ENCODE data around the gene PCP4L1.
"Not testable (repeated sequence)": the region's sequence is repeated elsewhere in the genome, so short reads cannot be mapped to it uniquely, and the experiment has no call there.

Gene PCP4L1

DNA sequence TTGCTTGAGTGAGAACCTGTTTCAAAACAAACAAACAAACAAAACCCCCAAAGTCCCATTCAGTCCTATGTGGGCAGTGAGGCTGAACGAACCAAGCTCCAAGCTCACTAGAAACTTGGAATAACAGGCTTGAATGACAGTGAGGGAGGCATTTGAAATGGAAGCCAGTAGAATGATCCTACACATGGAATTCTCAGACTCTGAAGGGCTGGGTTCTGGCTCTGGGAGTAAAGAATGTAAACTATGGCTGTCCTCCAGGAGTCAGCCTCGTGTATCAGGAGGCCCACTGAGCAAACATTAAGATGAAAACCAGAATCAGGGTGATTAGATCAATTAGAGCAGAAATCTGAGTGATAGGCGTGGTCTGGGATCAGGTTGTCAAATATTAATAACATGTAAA, 14.9 kb downstream of the PCP4L1 start:
- no peak for DNase-seq

DNA sequence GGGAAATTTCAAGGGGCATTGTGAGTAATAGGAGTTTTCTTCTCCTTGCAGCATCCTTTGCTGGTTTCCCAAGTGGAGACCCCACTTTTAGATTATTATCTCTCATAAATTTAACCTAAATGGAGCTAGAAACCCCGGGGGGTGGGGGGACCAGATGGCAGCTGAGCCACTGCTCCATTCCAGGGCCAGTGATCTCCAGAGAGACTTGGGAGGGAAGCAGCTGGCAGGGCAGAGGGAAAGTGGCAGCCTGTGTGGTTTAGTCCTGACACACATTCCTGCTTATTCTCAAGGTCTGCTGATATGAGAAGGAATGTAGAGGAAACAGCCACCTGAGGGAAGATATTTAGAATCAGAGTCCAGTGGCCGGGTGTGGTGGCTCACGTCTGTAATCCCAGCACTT, 16.3 kb downstream of the PCP4L1 start:
- no peak for DNase-seq

DNA sequence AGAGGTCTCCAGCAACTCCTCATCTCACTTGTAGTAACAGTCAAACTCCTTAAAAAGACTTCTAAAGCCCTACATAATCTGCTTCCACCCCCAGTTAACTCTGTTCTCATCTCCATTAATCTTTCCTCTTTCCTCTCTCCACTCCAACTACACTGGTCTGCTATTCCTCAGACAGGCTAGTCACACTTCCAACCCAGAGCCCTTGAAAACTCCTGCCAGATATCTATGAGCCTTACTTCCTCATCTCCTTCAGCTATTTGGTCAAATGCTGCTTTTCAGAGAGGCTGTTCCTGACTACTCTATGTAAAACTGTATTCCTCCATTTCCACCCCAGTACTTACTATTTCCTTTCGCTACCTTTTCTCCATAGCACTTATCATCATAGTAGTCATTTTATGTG, 24.4 kb downstream of the PCP4L1 start:
- no peak for DNase-seq

- no peak for DNase-seq
Measured at GRCh38 chr1:161285113-161285512, 26.6 kb downstream of the PCP4L1 start.

DNA sequence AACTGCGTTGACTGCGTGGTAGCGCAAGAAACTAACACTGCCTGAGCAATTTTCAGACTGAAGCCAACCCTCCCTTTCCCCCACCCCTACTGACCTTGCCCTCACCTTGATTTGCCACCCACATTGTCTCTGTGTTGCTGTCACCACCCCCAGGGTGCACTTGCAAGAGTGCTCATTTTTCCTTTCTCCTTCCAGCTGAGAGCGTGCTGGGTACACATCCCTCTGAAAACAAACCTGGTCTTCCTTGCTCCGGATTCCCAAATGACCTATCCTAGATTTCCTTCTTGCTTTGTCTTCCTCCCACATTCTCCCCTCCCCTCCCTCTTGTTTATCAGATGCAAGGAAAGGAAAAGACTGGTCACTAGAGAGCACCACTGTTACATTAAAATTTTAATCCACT, 27.0 kb downstream of the PCP4L1 start:
- no peak for DNase-seq

DNA sequence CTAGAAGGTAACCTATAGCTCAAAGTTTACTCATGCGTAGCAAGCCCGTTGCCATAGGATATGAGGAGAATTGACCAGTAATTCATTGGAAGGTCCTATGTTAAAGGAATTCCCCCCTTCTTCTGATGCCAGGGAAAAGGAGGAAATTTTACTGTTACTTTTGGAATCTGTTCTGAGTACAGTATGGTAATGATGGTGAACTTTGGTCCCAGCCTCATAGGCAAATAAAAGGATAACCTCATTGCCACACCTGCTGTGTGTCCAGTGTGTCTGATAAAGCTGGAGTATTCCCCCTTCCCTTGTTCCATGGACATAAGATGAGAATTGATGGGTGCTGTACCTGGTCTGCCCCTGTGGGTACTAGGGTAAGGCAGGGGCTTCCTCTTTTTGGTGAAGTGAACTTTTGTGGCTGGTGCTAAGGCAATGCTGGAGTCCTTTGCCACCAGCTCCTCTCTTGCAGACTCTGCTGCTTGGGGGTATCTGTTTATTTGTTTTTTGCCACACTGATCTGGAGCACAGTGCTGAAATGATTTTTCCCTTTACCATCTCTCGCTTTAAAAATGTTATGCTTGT, 29.0 kb downstream of the PCP4L1 start:
- DNase-seq: no peak

DNA sequence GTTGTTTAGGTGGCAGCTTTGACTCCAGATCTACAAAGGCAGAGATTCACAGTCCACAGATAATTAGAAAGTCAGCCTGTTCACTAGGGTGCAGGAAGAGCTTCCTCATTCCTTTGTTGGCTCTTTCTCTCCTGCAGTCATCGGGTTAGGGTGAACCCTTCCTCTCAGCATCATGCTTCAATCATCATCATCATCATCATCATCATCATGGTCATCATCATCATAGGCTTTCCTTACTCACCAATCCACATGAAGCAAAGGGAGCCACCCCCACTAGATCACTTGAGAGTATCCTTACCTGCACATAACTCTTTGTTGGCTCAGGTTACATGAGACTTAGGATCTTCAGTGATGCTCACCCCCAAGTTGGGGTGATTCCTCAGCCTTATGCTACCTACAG, 32.2 kb downstream of the PCP4L1 start:
- no peak for DNase-seq

DNA sequence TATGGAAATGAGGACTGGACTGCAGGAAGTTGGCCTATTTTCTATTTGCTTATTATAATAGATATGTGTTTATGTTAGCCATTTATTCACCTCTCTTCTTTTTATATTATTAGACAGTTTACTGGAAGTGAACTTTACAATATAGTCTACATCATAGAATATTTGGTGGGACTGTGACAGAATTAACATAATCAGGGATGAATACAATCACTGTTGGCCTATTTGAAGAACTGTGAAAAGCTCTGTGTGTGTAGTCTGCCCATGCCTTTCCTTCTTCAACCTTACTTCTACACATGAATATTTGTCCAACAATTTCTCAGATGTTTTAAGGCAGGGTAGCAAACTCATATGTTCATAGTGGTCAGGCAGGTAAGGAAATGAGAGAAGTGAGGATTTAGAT, 38.9 kb downstream of the PCP4L1 start:
- DNase-seq: no peak

- DNase-seq: no peak
Measured at GRCh38 chr1:161298116-161298515, 39.6 kb downstream of the PCP4L1 start.

GRCh38 chr1:161299347-161299746, 40.8 kb downstream of the PCP4L1 start:
- DNase-seq: no peak

- no peak for DNase-seq
Measured at GRCh38 chr1:161300478-161300877, 41.9 kb downstream of the PCP4L1 start.

DNA sequence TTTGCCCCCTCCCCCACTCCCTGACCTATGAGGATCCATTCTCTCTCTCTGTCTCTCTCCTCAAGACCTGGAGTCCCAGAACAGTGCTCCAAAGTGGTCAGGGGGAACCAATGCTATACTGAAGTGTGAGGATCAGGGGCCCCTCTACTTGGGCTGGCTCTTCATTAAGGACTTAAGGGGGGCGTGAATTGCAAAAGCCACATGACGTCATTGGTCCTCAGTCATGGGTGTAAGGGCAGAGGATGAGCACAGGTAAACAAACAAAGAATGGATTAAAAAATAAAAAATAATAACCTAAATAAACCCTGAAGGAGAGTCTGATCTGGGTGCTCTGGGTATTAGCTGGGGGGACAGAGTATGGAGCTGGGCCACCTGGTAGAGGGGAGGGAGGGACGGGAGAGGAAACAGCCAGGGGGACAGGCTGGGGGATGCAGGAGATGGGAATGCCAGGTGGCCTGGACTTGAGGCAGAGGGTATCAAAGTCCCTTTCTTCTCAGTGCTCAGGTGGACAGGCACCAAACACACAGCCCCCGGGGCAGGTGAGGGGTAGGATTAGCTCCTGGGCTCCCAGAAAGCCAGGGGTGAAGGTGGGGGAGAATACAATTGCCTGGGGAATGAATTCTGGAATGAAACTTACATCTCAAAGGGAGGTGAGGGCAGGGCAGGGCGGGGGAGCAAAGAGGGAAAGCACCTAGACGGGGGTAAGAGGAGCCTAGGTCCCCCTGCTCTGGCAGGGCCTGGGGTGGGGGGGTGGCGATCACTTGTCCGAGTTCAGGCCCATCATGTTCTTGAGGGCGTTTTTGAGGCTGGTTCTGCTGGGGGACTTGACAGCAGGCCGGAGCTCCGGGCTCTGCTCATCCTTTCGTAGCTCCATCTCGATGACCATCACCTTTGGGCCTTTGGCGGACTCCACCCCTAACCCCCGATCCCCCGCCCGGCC, 46.7 kb downstream of the PCP4L1 start:
- no peak for DNase-seq

DNA sequence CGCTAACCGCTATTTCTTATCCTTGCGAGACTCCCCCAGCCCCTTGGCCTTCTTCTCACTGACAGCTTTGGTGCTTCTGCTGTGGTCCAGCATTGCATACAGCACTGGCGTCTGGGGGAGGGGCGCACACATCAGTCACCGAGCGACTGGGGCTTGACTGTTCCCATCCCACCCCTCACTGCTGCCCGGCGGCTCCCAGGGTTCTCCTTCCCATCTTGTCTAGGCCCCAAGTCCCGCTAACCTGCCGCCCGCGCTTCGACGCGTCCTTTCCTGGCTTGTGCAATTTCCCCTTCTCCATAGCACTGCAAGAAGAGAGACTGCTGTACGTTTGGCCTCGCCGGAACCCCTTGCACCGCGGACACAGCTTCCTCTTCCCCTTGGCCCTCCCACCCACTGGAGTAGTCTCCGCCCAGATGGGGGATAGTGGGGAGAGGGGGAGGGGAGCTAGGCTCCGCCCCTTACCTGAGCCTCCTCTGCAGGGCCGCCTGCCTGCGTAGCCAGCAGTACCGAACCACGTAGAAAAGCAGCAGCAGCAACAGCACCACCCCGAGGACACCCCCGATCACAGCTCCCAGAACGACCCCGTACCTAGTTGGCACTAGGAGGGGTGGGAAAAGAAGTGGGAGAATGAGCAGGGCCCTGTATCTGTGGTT, 47.4 kb downstream of the PCP4L1 start:
- DNase-seq: peak; percentile 50 to 69

- peak in 1 of 2 donors; percentile 22 for DNase-seq
Measured at GRCh38 chr1:161307230-161307768, 48.8 kb downstream of the PCP4L1 start.

DNA sequence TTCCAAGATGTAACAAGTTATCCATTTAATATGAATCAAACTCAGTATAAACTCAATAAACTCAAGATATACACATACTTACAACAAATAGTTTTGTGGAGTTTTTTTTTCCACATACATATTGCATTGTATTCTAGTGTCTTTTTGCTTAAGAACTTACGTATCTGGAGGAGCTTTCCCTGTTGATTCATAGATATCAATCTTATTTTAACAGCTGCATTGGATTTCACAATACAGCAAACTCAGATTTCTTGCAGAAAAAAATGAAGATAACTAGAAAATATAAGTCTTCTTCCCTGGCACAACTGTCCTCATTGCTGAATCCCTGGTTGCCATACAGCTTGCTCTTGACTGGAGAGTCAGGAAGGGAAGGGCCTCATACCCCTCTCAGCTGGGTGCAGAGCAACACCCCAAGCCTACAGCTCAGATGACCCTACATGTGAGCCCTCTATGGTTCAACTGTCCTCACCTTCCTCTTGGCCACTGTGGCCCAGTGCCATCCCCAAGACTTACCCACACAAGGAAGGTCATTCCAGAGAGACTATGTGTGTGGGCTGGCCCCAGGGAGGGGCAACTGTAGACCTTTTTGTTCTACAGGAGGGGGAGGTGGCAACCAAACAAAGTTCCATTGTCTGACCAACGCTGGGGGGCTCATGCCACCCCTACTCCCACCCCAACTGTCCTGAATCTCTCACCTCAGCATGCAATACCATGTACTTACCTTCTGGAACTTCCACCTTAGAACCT, 49.5 kb downstream of the PCP4L1 start:
- DNase-seq: no peak

- no peak for DNase-seq
Measured at GRCh38 chr1:161309868-161310267, 51.3 kb downstream of the PCP4L1 start, which contains the start of gene MPZ. MPZ (minus strand) TSS chr1:161309968; CDS start chr1:161309905, 63 bp downstream.

GRCh38 chr1:161311595-161312181, 53.1 kb downstream of the PCP4L1 start:
- no peak for DNase-seq

DNA sequence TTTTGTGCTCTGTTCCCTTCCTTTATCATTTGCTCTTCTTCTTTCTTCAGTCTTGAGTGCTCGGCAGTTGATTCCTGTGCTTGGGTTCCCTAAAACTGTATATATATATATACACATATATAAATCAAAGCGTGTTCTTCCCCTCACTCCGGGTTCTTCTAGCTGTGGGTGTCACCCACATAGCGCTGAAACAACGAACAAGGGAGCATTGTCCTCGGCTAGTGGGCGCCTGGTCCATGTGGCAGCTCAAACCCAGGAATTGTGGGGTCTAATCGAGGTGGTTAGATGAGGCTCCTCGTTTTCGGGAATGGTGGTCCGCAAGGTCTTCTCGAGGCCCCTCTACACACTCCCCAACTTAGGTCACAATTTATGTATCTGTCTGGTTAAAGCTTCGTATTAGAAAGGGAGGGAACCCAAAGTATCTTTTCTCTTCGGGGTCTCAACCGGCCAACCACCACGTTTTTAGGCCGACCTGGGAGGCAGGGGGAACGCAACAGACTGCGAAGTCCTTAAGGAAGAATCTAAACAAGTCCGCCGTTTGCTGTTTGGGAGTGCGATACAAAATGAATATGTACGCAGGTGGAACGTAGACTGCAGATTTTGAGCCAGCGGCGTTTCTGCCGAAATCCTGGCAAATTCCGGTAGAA, 55.1 kb downstream of the PCP4L1 start:
- DNase-seq: no peak

GRCh38 chr1:161314201-161314981, 55.8 kb downstream of the PCP4L1 start, which contains the start of gene SDHC:
SDHC (plus strand) TSS chr1:161314381; CDS start chr1:161314406, 25 bp downstream.
- DNase-seq: peak; percentile 80 to 82

DNA sequence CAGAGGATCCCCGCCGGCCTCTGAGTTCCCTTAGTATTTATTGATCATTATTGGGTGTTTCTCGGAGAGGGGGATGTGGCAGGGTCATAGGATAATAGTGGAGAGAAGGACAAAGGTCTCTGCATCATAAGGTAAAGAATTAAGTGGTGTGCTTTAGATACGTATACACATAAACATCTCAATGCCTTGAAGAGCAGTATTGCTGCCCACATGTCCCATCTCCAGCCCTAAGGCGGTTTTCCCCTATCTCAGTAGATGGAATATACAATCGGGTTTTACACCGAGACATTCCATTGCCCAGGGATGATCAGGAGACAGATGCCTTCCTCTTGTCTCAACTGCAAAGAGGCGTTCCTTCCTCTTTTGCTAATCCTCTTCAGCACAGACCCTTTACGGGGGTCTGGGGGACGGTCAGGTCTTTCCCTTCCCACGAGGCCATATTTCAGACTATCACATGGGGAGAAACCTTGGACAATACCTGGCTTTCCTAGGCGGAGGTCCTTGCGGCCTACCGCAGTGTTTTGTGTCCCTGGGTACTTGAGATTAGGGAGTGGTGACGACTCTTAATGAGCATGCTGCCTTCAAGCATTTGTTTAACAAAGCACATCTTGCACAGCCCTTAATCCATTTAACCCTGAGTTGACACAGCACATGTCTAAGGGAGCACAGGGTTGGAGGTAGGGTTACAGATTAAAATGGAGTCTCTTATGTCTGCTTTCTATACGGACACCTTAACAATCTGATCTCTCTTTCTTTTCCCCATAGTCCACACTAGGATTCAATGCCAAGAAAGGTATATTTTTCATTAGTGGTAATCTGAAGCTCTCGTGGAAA, 57.5 kb downstream of the PCP4L1 start:
- DNase-seq: not testable (repeated sequence)
